ENCODE measurements around the gene MYL6B.

The MYL6B gene

GRCh38 chr12:56178347-56178746 lies 26.0 kb downstream of the MYL6B start:
- DNase-seq: no peak

- DNase-seq: no peak
These were observed 34.6 kb downstream of the MYL6B start for GRCh38 chr12:56186957-56187356.

- no peak for DNase-seq
These were observed 35.9 kb downstream of the MYL6B start for GRCh38 chr12:56188131-56188777.

- DNase-seq: no peak
These were observed 36.4 kb downstream of the MYL6B start for GRCh38 chr12:56188778-56189098.

GRCh38 chr12:56189099-56189917 lies 36.9 kb downstream of the MYL6B start, which contains the start of gene SMARCC2:
SMARCC2 (minus strand) TSS chr12:56189483; CDS start chr12:56189461, 22 bp downstream.
- peak; percentile 82 for DNase-seq

GRCh38 chr12:56189918-56190694 lies 37.7 kb downstream of the MYL6B start:
- DNase-seq: peak; percentile 89

GRCh38 chr12:56190695-56191155 lies 38.3 kb downstream of the MYL6B start:
- DNase-seq: no peak

GRCh38 chr12:56192582-56192981 lies 40.2 kb downstream of the MYL6B start:
- no peak for DNase-seq

- peak; percentile 70 for DNase-seq
These were observed 40.7 kb downstream of the MYL6B start for GRCh38 chr12:56193025-56193578.

- peak; percentile 97 for DNase-seq
These were observed 44.6 kb downstream of the MYL6B start for GRCh38 chr12:56196818-56197550.

- no peak for DNase-seq
These were observed 45.7 kb downstream of the MYL6B start for GRCh38 chr12:56197921-56198635.

- peak; percentile 28 for DNase-seq
These were observed 46.4 kb downstream of the MYL6B start for GRCh38 chr12:56198836-56199235.

GRCh38 chr12:56202366-56202765 lies 50.0 kb downstream of the MYL6B start:
- DNase-seq: no peak

- DNase-seq: no peak
These were observed 50.5 kb downstream of the MYL6B start for GRCh38 chr12:56202838-56203237.

- DNase-seq: no peak
These were observed 51.9 kb downstream of the MYL6B start for GRCh38 chr12:56204275-56204674.

GRCh38 chr12:56205445-56205844 lies 53.1 kb downstream of the MYL6B start:
- DNase-seq: no peak

- peak; percentile 26 for DNase-seq
These were observed 54.2 kb downstream of the MYL6B start for GRCh38 chr12:56206452-56207166.

Measured in NCI-H226 (cell line).